Pancreas (tissue), 10 donors: ENCODE data around the gene CDKN2B. TPM values are rescaled to one million over a fixed set of nuclear protein-coding genes. Genes with fewer than 3 reads are reported as not detected.

Experiments
- ATAC-seq, 4 donors: fragments of 200-7000 bp; cut with Tn5 transposase; one replicate each; pipeline versions ENCODE4 v1.8.0 to v1.9.1; 2020; ENCODE audit warnings: mild to moderate bottlenecking in 4 of 4, moderate library complexity in 4 of 4
- DNase-seq, 6 donors: peaks; one replicate each; pipeline ENCODE4 v3.0.0-alpha.2; 2020
- FAIRE-seq: peaks from 2 replicates; lab custom pipeline; 2012; peaks lifted over from hg19 to GRCh38; lab: Jason Lieb, UNC
- H3K27ac ChIP-seq, 4 donors: fragments of 200-600 bp; sonication (generic); 1 replicate in 3 of 4; 2 replicates in 1 of 4; pipeline versions ENCODE4 v1.5.0 to v1.8.0; 2020
- H3K27me3 ChIP-seq, 4 donors: fragments of 200-600 bp; one replicate each; pipeline ENCODE4 v1.8.0; 2021
- H3K36me3 ChIP-seq, 3 donors: fragments of 200-600 bp; sonication (generic) in 1 of 3; one replicate each; pipeline versions ENCODE4 v1.5.0 to v1.8.0; 2020 to 2021
- H3K4me1 ChIP-seq, 3 donors: fragments of 200-600 bp; one replicate each; pipeline ENCODE4 v1.8.0; 2021
- H3K4me3 ChIP-seq, 4 donors: fragments of 200-600 bp; sonication (generic) in 2 of 4; one replicate each; pipeline versions ENCODE4 v1.5.0 to v1.8.0; 2020 to 2021
- H3K9me3 ChIP-seq, 4 donors: fragments of 200-600 bp; one replicate each; pipeline ENCODE4 v1.8.0; 2021
- WGBS, 2 donors: extraction: QIAGEN DNeasy Blood & Tissue Kit; methylation state at CpG; one replicate each; pipeline ENCODE4 v1.1.7; 2013; 5-methylcytosine and 5-hydroxymethylcytosine counted together
- intact Hi-C, 3 donors: fragments of 100-400 bp; cut with DNase I; formaldehyde crosslinking; loops; one replicate each; pipeline versions ENCODE4 v1.11.1 to v1.14.2; 2022
- polyA plus RNA-seq, 2 donors: library from polyadenylated mRNA; stranded (reverse); fragments of 200-250 nt; gene quantifications; one replicate each; pipeline ENCODE4 v1.2.3, GENCODE V29; 2013
- total RNA-seq, 6 donors: library from RNA; stranded (reverse); fragmentation: NEBNext Ultra II Directional in 4 of 6; extraction: Animal tissue kit (Norgen Biotek cat#: 25700) in 4 of 6; gene quantifications; one replicate each; pipeline versions ENCODE4 v1.2.1 to v1.2.4, GENCODE V29; 2021 to 2023
- TF ChIP-seq, protein P1 (sequence below), 4 donors: fragments of 200-600 bp; sonication (generic) in 3 of 4; IDR thresholded peaks; one replicate each; pipeline versions ENCODE4 v1.5.0 to v1.8.0; 2021; ENCODE audit warnings: antibody characterized with exemption in 4 of 4
- donor health status: healthy with polysubstance abuse.
- donor health status: DM: no; HTN: no; CAD: no; lungs with moderate emphysema.
- donor health status: DM: no; HTN: no; CAD: no.
- donor health status: control.
- donor health status: control.
- donor health status: Bipolar disorder and iron deficiency.
- donor health status: DM: yes; HTN: yes; CAD: no.
- donor health status: DM: no; HTN: no; CAD: no.
- donor health status: DM: no; HTN: no; CAD: no.
- donor health status: DM: yes; HTN: yes; CAD: no.

The CDKN2B gene
- total and polyA plus RNA-seq, 8 donors, result 0.59 to 13.9 (median 2.1) TPM

DNA sequence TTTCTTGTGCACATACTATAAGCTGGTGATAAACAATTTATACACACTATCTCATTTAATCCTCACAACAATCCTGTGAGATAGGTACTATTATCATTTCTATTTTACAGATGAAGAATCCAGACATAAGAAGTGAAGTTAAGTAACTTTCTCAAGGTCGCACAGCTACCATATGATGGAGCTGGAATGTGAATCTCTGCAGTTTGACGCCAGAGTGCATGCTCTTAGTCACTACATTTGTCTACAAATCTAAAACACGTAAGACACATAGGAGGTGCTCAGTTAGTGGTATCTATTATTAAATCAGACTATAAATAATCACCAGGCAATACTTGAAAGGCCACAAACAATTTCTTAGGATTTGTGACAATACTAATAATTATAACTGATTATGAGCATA, 45.0 kb upstream of the CDKN2B start:
- Histone ChIP-seq H3K36me3 (no peaks in the 10 kb centered on the region), H3K27ac (no peak overlapping the region), H3K9me3 (no peaks in the 10 kb centered on the region), H3K27me3 (no peaks in the 10 kb centered on the region), H3K4me1 (no peaks in the 10 kb centered on the region), H3K4me3 (no peak overlapping the region)
- intact Hi-C loops, result no loop called here
- FAIRE-seq, result no peak
- 81 to 89% methylated on average over 3 of the region's 3 CpGs for WGBS, 2 donors
- no peak for ATAC-seq
- no peak for DNase-seq
- TF ChIP-seq, protein P1, sequence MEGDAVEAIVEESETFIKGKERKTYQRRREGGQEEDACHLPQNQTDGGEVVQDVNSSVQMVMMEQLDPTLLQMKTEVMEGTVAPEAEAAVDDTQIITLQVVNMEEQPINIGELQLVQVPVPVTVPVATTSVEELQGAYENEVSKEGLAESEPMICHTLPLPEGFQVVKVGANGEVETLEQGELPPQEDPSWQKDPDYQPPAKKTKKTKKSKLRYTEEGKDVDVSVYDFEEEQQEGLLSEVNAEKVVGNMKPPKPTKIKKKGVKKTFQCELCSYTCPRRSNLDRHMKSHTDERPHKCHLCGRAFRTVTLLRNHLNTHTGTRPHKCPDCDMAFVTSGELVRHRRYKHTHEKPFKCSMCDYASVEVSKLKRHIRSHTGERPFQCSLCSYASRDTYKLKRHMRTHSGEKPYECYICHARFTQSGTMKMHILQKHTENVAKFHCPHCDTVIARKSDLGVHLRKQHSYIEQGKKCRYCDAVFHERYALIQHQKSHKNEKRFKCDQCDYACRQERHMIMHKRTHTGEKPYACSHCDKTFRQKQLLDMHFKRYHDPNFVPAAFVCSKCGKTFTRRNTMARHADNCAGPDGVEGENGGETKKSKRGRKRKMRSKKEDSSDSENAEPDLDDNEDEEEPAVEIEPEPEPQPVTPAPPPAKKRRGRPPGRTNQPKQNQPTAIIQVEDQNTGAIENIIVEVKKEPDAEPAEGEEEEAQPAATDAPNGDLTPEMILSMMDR (IDR thresholded peaks at IDR 0.05), result no peak

DNA sequence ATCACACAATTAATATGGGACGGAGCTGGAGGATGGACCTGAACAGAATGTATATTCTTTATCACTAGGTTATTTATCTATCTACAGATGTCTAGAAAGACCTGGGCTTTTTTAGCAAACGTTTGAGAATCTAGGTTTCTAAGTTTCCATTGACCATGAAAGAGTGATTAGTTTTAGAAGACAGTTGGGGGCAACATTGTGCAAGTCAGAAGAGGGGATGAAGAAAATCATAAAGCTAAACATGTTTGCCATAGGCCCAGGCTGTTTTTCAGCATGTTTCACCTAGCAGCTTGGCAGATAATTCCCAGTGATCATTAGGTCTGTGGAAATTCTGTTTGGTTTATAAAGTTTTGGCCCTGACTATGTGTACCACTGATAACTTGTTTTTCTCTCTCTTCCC, 44.1 kb upstream of the CDKN2B start:
- 49% methylated on average over 2 of the region's 2 CpGs for WGBS, 2 donors

DNA sequence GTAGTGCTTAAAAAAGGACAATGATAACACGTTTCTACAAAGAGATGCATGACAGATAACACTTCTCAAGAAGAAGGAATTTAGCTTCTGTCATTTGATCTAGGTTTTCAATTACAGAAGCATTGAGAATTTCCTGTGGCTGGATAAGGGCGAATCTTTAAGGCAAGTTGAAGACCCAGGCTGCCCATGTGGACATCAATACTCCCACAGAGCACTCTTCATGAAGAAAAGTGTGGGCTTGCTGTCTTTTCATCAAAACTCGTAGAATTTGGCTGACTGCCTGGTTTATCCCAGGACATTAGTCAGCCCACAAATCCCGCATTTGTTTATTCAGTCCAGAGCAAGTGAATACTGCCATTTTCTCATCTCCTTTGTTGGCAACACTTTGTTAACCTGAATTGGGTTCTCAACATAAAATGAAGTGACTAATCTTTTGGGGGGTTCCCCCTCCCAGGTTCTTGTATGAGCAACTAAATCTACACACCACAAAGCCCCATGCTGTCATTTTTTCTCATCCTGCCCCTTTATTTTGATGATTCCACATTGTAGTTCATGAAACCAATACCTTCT, 43.4 kb upstream of the CDKN2B start:
- H3K4me1 ChIP-seq, result no peaks in the 10 kb centered on the region
- TF ChIP-seq, protein P1 (IDR thresholded peaks at IDR 0.05), result no peak
- FAIRE-seq, result no peak
- no peaks in the 10 kb centered on the region for H3K27me3 ChIP-seq
- H3K4me3 ChIP-seq, result no peak overlapping the region
- DNase-seq, result no peak
- H3K36me3 ChIP-seq, result no peaks in the 10 kb centered on the region
- 36 to 43% methylated on average over 4 of the region's 4 CpGs for WGBS, 2 donors
- intact Hi-C loops, result no loop called here
- H3K9me3 ChIP-seq, result no peaks in the 10 kb centered on the region
- ATAC-seq, result peak in 2 of 4 donors; percentile 56 to 60
- H3K27ac ChIP-seq, result no peak overlapping the region

More for the DNA sequence above, 44.1 kb upstream of the CDKN2B start:
- no peak for ATAC-seq
- no peaks in the 10 kb centered on the region for H3K36me3 ChIP-seq
- intact Hi-C loops, result no loop called here
- no peaks in the 10 kb centered on the region for H3K27me3 ChIP-seq
- H3K4me3 ChIP-seq, result no peak overlapping the region
- H3K4me1 ChIP-seq, result no peaks in the 10 kb centered on the region
- no peaks in the 10 kb centered on the region for H3K9me3 ChIP-seq
- H3K27ac ChIP-seq, result no peak overlapping the region
- no peak for DNase-seq
- TF ChIP-seq, protein P1 (IDR thresholded peaks at IDR 0.05), result no peak
- FAIRE-seq, result no peak

DNA sequence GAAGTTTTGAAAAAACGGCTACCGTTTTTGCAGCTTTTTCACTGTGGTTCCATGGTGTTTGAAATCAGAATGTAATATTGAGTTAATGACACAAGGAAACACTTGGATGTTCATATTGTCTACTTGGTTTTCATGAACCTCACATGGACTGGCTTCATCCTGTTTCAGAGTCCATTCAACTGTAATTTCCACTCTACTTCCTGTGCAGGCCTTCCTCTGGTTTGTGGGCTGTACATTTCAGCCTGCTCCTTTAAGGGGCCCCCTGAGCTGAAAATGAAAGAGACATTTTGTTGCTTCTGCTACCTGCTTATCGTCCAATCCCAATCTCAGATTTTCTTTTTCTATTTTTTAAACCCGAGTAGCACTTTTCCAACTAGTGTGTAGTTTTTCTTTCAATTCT, 41.8 kb upstream of the CDKN2B start:
- Histone ChIP-seq H3K4me1 (no peaks in the 10 kb centered on the region), H3K36me3 (no peaks in the 10 kb centered on the region), H3K27me3 (no peaks in the 10 kb centered on the region), H3K27ac (no peak overlapping the region), H3K9me3 (no peaks in the 10 kb centered on the region), H3K4me3 (no peak overlapping the region)
- FAIRE-seq (no peak), ATAC-seq (no peak), DNase-seq (no peak)
- intact Hi-C loops, result no loop called here
- WGBS, 2 donors, result 70 to 72% methylated on average over 4 of the region's 4 CpGs
- TF ChIP-seq, protein P1 (IDR thresholded peaks at IDR 0.05), result no peak

DNA sequence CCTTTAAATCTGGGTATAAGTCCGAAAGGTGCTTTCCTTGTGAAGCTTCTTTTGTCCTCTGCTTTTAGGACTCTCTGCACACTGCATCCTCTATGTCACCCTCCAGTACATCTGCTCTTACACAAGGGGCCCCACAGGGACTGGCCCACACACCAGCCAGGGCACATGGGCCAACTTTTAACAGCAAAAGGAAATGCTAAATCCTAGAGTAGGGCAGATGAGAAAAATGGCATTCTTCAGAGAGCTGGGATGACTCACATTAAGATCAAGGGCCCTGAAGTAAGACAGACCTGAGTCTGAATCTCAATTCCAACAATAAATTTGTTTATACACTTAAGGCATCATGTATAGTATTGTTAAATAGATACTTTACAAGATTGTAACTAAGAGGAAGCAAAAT, 40.3 kb upstream of the CDKN2B start:
- Histone ChIP-seq H3K9me3 (no peaks in the 10 kb centered on the region), H3K27ac (no peak overlapping the region), H3K36me3 (no peaks in the 10 kb centered on the region), H3K4me3 (no peak overlapping the region), H3K27me3 (no peaks in the 10 kb centered on the region), H3K4me1 (no peaks in the 10 kb centered on the region)
- ATAC-seq (no peak), FAIRE-seq (no peak), DNase-seq (no peak)
- intact Hi-C loops, result no loop called here
- 89 to 91% methylated on average over 1 of the region's 1 CpG for WGBS, 2 donors
- TF ChIP-seq, protein P1 (IDR thresholded peaks at IDR 0.05), result no peak
